Activated T-cell treated with anti-CD3 and anti-CD28 coated beads, Interleukin-2, amount 50 U/mL, for 24 hours (primary cell): ENCODE measurements around the gene GLP2R.

Source experiments
- DNase-seq: peaks from one replicate; pipeline ENCODE4 v3.0.0-alpha.2; 2020
- H3K27ac Mint-ChIP-seq: 2 replicates; pipeline ENCODE4 v1.8.0; 2020; ENCODE audit warnings: mild to moderate bottlenecking, mixed read lengths
- H3K27me3 Mint-ChIP-seq: 2 replicates; pipeline ENCODE4 v1.8.0; 2020; ENCODE audit warnings: mixed read lengths
- H3K36me3 Mint-ChIP-seq: 2 replicates; pipeline ENCODE4 v1.8.0; 2020; ENCODE audit warnings: low read depth, mixed read lengths
- H3K4me1 Mint-ChIP-seq: 2 replicates; pipeline ENCODE4 v1.8.0; 2020; ENCODE audit warnings: low read depth, mixed read lengths
- H3K4me3 Mint-ChIP-seq: 2 replicates; pipeline ENCODE4 v1.8.0; 2020; ENCODE audit warnings: mild to moderate bottlenecking, moderate library complexity, mixed read lengths
- H3K9me3 Mint-ChIP-seq: 2 replicates; pipeline ENCODE4 v1.8.0; 2020; ENCODE audit warnings: mixed read lengths

The GLP2R gene

DNA sequence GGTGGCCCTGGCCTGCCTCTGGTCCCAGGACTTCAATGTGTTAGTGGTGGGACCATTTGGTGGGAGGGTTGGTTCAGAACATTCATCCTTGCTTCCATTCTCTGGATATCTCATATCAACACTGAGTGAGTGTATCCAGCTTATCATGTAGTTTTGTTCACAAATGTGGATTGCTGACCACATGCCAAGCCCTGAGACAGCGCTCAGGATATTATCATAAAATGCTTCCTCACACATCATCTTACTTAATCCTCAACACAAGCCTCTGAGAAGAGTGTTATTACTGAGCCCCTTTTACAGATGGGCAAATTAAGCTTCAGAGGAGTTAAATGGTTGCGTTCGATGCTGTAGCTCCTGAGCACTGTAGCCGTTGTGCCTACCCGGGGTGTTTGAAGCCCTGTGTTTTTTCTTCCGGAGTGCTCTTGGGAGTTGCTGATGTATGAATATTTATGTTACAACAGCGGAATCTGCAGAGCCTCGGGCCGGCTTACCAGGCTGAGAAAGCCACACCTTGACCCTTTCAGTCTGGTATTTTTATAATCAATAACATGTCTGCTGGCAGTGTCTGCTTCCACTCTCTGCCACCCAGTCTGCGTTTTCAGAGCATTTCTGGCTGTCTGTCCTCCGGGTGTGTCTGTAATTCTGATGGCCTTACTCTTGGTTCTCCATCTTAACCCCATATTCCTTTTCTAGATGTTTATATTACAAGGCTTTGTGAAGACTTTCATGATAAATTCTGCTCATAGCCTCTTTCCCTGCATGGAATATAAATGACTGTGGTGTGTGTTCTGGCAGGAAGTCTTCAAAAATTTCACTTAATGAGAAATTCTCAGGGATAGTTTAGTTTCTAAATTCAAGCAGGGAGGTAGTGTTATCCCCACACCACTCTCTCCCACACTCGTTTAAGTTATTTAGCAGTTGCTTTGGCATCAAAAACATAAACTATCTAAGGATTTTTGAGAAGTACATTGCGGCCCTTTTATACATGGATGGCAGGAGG lies 2.9 kb downstream of the GLP2R start:
- H3K4me3 Mint-ChIP-seq: no peak overlapping the region
- H3K4me1 Mint-ChIP-seq: no peaks in the 10 kb centered on the region
- no peaks in the 10 kb centered on the region for H3K9me3 Mint-ChIP-seq
- peaks cover 12% of the 10 kb centered on the region for H3K27me3 Mint-ChIP-seq
- no peak overlapping the region for H3K27ac Mint-ChIP-seq
- no peaks in the 10 kb centered on the region for H3K36me3 Mint-ChIP-seq
- no peak for DNase-seq

DNA sequence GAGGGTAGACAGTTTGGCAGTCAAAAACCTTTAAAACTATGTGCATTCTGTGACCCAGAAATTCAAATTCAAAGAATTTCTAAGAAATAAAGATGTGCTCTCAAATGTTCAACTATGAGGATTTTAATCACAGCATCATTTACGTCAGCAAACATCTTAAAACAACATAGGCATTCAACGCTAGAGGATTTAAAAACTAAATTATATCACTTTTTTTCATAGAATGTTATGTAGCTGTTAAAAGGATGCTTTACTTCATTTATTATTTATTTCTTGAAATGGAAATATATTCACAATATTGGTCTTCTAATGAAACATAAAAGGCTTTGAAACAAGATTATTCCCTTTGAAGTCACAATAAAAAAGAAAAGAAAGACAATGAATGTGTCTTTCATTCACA lies 3.6 kb downstream of the GLP2R start:
- Mint-ChIP-seq H3K27ac (no peak overlapping the region), H3K36me3 (no peaks in the 10 kb centered on the region), H3K4me1 (no peaks in the 10 kb centered on the region), H3K9me3 (no peaks in the 10 kb centered on the region), H3K4me3 (no peak overlapping the region), H3K27me3 (peaks cover 12% of the 10 kb centered on the region)
- DNase-seq: no peak

DNA sequence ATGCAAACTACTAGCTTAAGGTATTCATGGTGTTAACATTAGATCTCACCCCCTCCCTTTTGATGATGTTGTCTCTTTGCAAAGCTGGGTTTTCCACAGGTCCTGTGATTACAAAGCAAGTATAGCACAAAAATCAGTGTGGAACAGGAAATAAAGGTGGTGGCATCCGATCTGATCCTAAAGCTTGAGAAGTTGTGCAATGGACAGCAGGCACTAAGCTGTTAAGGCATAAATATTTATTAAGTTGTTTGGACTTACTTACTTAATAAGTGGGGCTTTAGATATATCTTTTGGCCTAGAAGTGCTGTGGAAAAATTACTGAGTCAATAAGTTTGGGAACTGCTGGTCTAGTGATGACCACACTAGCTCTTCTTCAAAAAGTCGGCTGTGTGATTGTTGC lies 5.0 kb downstream of the GLP2R start:
- no peak for DNase-seq
- Mint-ChIP-seq H3K4me3 (no peak overlapping the region), H3K36me3 (no peaks in the 10 kb centered on the region), H3K9me3 (no peaks in the 10 kb centered on the region), H3K27ac (no peak overlapping the region), H3K27me3 (peaks cover 12% of the 10 kb centered on the region), H3K4me1 (no peaks in the 10 kb centered on the region)

DNA sequence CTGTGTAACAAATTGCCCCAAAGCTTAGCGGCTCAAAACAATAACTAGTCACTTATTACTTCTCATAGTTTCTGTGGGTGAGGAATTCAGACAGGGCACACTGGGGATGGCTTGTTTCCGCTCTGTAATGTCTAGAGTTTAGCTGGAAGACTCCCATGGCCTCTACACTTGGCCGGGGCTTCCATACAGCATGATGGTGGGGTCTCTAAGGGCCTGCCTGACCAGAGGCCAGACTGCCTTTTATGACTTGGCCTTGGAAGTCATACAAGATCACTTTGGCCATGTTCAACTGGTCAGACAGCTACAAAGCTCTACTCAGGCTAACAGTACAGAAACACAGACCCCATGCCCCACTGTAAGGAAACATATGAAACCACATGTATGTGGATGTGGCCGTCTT lies 8.2 kb downstream of the GLP2R start:
- Mint-ChIP-seq H3K27me3 (peaks cover 13% of the 10 kb centered on the region), H3K4me1 (no peaks in the 10 kb centered on the region), H3K4me3 (no peak overlapping the region), H3K9me3 (no peaks in the 10 kb centered on the region), H3K27ac (no peak overlapping the region), H3K36me3 (no peaks in the 10 kb centered on the region)
- no peak for DNase-seq

DNA sequence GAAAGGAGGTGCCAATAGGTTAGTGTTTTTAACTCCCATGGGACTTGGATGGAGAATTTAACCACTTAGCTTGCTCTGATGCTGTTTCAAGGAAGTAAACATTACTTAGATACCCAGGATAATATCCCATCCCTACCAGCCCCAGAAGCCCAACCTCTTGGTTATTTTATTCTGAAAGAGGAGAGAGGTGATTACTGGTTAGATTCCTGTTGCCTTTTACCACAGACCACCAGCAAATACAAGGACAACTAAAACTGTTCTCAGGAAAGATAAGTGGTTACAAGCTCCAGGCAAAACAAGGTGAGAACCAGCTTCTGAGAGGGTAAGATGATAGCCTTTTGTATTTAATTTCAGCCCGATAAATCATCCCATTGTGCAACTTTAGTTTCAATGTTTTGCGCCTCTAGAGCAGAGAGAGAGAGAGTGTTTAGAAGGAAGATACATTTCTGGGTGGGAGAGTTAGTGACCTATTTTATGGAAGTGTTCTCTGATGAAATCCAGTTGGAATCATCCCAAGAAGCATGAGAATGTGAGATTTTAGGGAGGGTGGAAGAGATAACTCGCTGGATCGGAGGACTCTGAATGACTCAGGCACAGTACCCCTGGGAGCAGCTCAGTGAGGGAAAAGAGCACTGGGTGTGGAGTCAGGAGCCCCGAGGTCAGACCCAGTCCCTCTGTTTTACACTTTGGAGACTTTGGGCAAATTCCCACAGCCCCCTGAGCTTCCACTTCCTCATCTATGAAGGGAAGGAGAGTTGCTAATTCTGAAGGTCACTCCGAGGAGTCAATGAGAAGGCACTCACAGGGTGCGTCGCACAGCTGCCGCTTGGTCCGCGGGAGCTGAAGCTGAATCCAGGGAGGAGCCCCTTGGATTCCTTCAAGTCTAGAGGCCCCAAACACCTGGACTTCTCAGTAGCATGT lies 12.1 kb downstream of the GLP2R start:
- H3K36me3 Mint-ChIP-seq: no peaks in the 10 kb centered on the region
- H3K9me3 Mint-ChIP-seq: no peaks in the 10 kb centered on the region
- no peak overlapping the region for H3K27ac Mint-ChIP-seq
- DNase-seq: no peak
- no peak overlapping the region for H3K4me3 Mint-ChIP-seq
- peaks cover 11% of the 10 kb centered on the region for H3K27me3 Mint-ChIP-seq
- no peaks in the 10 kb centered on the region for H3K4me1 Mint-ChIP-seq

DNA sequence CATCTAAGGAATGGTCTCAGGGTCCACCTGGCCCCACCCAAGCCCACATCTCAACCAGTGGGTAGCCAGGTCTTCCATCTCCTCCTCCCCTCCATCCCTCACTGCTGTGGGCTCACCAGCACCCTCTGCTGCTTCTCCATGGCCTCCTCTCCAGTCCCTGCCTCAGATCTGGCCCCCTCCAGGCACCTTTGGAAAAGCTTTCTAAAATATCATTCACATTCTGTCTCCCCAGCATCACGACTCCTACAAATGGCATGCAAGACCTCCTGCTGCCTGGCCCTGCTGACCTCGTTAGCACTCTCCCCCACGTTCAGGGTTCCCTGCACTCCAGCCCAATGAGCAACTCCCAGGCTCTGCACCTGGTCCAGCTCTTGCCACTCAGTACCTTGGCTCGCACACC lies 13.7 kb downstream of the GLP2R start:
- H3K27me3 Mint-ChIP-seq: peaks cover 11% of the 10 kb centered on the region
- H3K27ac Mint-ChIP-seq: no peak overlapping the region
- H3K9me3 Mint-ChIP-seq: no peaks in the 10 kb centered on the region
- H3K4me3 Mint-ChIP-seq: no peak overlapping the region
- no peaks in the 10 kb centered on the region for H3K36me3 Mint-ChIP-seq
- no peaks in the 10 kb centered on the region for H3K4me1 Mint-ChIP-seq
- no peak for DNase-seq

DNA sequence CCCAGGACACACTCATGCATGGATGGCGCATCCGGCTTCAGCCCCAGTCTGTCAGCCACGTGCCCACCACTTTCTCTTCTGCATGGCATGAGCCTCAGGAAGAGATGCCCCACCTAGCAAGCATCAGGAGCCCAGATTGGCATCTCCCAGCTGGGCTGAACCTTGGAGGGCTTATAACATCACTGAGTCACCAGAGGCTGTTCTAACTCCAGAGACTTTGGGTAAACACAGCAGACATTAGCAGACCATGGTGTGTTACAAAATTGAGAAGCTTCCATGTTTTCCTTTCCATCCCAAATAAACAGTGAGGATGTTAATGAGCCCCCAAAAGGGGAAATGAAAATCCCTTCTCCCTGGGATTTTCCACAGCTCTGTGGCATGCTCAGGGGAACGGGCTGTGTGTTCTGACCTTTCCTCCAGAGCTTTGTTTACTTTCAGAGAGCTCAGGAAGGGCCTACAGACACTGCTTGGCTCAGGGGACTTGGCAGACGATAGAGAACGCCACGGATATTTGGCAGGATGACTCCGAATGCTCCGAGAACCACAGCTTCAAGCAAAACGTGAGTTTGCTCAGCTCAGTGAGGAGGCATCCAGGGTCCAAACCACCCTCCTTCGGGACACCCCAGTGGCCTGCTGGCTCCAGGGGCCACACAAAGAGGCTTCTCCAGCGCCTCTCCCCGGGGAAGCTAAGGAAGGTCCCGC lies 16.5 kb downstream of the GLP2R start:
- H3K27ac Mint-ChIP-seq: no peak overlapping the region
- H3K27me3 Mint-ChIP-seq: peaks cover 16% of the 10 kb centered on the region
- H3K9me3 Mint-ChIP-seq: no peaks in the 10 kb centered on the region
- no peaks in the 10 kb centered on the region for H3K36me3 Mint-ChIP-seq
- no peak for DNase-seq
- H3K4me1 Mint-ChIP-seq: no peaks in the 10 kb centered on the region
- H3K4me3 Mint-ChIP-seq: no peak overlapping the region

DNA sequence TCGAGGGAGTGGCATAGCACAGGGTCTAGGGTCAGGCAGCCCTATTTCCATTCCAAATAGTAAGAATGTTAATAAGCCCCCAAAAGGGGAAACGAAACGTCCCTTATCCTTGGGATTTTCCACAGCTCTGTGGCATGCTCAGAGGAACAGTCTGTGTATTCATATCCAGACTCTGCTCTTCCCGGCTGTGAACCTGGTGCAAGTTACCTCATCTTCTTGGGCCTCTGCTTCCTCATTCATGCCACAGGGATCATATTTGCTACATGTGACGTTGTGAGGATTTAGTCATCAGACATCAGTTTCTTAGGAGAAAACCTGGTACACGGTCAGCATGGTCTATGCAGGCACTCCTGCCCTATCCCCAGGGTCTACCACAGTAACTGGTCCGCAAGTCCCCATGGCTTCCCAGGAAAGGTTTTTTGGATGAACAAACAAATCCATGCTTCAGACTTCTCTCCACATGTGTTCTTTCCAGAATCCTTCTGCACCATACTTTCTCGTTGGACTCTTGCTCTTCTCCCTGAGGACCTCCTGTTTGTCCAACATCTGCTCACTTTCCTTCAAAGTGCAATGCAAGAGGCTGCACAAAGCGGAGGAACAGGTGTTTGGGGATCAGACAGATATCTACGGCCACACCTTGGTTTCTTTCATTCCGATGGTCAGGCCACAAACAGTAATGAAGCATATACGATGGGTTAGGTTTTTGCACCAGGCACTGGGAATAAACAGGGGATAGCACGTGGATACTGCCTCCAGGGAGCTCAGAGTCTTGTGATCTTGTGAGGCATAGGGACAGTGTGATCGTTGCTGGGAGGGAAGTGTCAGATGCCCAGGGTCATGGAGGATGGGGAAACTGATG lies 17.7 kb downstream of the GLP2R start:
- DNase-seq: no peak
- Mint-ChIP-seq H3K4me3 (no peak overlapping the region), H3K27me3 (peaks cover 19% of the 10 kb centered on the region), H3K27ac (no peak overlapping the region), H3K9me3 (no peaks in the 10 kb centered on the region), H3K4me1 (no peaks in the 10 kb centered on the region), H3K36me3 (no peaks in the 10 kb centered on the region)

DNA sequence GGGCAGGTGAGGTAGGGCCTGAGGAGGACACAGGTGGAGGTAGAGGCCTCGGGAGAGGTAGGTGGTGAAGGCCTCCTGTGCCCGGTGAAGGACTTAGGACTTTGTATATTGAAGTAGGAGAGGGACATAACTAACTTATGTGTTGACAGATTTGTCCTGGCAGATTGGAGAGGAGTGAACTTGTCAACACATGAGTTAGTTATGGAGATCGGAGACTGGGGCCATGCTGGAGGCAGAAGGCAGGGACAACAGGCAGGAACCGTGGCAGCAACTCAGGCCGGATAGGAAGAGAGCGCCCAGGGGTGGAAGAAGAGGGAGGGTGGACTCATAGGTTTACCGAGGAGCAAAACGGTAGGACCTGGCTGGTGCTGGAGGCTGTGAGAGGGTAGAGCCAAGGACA lies 18.4 kb downstream of the GLP2R start:
- no peak for DNase-seq
- peaks cover 14% of the 10 kb centered on the region for H3K27me3 Mint-ChIP-seq
- no peaks in the 10 kb centered on the region for H3K9me3 Mint-ChIP-seq
- H3K36me3 Mint-ChIP-seq: no peaks in the 10 kb centered on the region
- no peaks in the 10 kb centered on the region for H3K4me1 Mint-ChIP-seq
- H3K4me3 Mint-ChIP-seq: no peak overlapping the region
- H3K27ac Mint-ChIP-seq: no peak overlapping the region

DNA sequence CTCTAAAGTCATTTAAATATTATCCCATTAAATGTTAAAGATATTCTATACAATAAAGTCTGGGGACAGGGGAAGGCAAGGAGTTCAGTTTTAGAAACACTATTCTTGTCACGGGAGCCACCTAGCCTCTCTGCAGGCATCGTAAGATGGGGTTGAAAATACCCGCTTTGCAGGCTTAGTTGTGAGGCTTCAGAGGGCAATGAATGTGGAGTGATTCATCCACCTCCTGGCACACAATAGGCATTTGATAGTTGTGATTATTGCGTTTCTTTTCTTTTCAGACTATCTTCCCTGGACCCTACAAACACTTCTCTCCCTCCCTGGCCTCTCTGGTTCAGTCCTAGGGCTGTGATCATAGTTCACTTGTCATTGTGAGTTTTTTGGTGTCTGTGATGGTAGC lies 19.6 kb downstream of the GLP2R start:
- Mint-ChIP-seq H3K27me3 (peaks cover 14% of the 10 kb centered on the region), H3K4me3 (no peak overlapping the region), H3K9me3 (no peaks in the 10 kb centered on the region), H3K4me1 (no peaks in the 10 kb centered on the region), H3K27ac (no peak overlapping the region), H3K36me3 (no peaks in the 10 kb centered on the region)
- no peak for DNase-seq

DNA sequence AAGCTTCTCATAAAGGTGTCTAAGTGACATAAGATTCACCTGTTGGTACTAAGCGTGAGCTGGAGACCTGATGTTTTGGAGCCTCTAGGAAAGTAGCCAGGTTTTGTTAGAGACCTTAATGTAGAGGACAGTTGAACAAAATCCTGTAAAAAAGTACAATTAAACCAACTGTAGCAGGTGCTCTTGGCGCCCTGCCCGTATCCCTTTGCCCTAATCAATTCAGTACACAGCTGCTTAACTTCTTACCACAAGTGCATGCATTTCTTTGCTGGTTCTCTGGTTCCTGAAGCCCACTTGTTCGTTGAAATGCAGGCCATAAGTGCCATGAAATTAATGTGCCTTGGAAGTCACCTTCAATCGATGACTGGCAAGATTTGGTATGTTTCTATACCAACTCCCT lies 24.4 kb downstream of the GLP2R start:
- Mint-ChIP-seq H3K27ac (no peak overlapping the region), H3K27me3 (peaks cover 16% of the 10 kb centered on the region), H3K4me1 (no peaks in the 10 kb centered on the region)

DNA sequence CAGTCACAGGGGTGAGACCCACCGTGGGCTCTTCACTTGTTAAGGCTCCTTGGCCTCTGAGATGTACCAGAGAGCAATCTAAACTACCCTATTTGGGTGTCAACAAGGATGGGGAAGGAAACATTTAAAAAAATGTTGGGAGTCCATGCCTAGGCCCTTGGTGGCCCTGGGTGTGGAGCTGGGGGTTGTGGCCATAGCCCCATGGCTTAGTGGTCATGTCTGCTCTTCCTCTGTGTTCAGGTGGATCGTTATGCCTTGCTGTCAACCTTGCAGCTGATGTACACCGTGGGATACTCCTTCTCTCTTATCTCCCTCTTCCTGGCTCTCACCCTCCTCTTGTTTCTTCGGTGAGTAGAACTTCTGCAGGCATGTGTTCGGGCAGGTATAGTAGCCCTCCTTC lies 28.5 kb downstream of the GLP2R start:
- no peaks in the 10 kb centered on the region for H3K36me3 Mint-ChIP-seq
- no peak overlapping the region for H3K27ac Mint-ChIP-seq
- no peak for DNase-seq
- peaks cover 2% of the 10 kb centered on the region for H3K27me3 Mint-ChIP-seq
- H3K4me3 Mint-ChIP-seq: no peak overlapping the region
- no peaks in the 10 kb centered on the region for H3K4me1 Mint-ChIP-seq
- peaks cover 4% of the 10 kb centered on the region for H3K9me3 Mint-ChIP-seq

More for the DNA sequence above, 24.4 kb downstream of the GLP2R start:
- Mint-ChIP-seq H3K4me3 (no peak overlapping the region), H3K9me3 (no peaks in the 10 kb centered on the region), H3K36me3 (no peaks in the 10 kb centered on the region)
- no peak for DNase-seq

DNA sequence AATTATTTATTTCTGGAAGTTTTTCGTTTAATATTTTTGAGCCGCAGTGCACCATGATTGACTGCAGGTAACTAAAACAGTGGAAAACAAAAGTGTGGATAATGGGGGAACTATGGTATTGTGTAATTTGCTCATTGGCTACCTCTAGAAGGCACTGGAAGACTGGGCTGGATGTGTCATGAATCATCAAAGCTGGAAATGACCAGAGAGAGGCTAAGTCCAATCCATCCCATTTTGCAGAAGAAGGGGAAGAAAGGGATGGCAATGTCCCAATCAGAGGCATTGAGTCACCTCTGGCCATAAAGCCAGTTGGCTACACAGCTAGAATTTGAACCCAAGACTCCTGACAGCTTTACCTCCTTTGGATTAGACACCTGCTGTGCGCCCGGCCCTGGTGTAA lies 29.3 kb downstream of the GLP2R start:
- H3K27ac Mint-ChIP-seq: no peak overlapping the region
- peaks cover 4% of the 10 kb centered on the region for H3K9me3 Mint-ChIP-seq
- no peaks in the 10 kb centered on the region for H3K4me1 Mint-ChIP-seq
- DNase-seq: no peak
- peaks cover 2% of the 10 kb centered on the region for H3K27me3 Mint-ChIP-seq
- no peak overlapping the region for H3K4me3 Mint-ChIP-seq
- H3K36me3 Mint-ChIP-seq: no peaks in the 10 kb centered on the region

DNA sequence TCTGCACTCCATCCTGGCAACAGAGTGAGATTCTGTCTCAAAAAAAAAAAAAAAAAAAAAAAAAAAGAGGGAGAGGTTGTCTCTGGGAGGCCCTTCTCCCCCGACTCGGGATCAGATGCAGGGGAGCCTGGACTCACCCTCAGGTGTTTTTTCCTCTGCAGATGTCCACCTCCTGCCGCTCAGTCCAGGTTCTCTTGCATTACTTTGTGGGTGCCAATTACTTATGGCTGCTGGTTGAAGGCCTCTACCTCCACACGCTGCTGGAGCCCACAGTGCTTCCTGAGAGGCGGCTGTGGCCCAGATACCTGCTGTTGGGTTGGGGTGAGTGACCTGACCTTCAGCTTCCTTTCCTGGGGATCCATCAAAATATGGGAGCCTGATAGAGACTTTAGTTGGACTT lies 34.1 kb downstream of the GLP2R start:
- H3K9me3 Mint-ChIP-seq: peaks cover 5% of the 10 kb centered on the region
- no peaks in the 10 kb centered on the region for H3K36me3 Mint-ChIP-seq
- no peak for DNase-seq
- no peak overlapping the region for H3K4me3 Mint-ChIP-seq
- H3K27me3 Mint-ChIP-seq: peaks cover 9% of the 10 kb centered on the region
- no peaks in the 10 kb centered on the region for H3K4me1 Mint-ChIP-seq
- H3K27ac Mint-ChIP-seq: no peak overlapping the region
